ENCODE data around the gene OLFML1. TPM values are rescaled to one million over a fixed set of nuclear protein-coding genes. Genes with fewer than 3 reads are reported as not detected.

OLFML1 gene
- total and polyA plus RNA-seq, 2 of the 8 experiments (the other 6 are each of a cell fraction or from before 2014, with no cell fraction given): 0.24 TPM; not detected in 1

- Histone ChIP-seq H3K4me3 (ENCODE audit: extremely low read depth in 1 of 4, insufficient read depth in 2 of 4, low read depth in 3 of 4, low read length in 4 of 4) (no peak overlapping the region), H3K79me2 (ENCODE audit: control insufficient read depth in 1 of 2, insufficient read depth in 2 of 2, low read length in 2 of 2) (no peaks in the 10 kb centered on the region), H2BK15ac (ENCODE audit: low read length) (no peak overlapping the region), H3K18ac (ENCODE audit: extremely low read depth, low read length) (no peak overlapping the region), H3K14ac (ENCODE audit: insufficient read length) (no peak overlapping the region), H3K9ac (replicated peaks in 1 of 4; ENCODE audit: extremely low read depth in 1 of 4, low read depth in 3 of 4, low read length in 3 of 4) (0 out of 7 replicates have a peak overlapping the region, but pooled peaks of 1 of the 4 experiments have one; percentile 14), H2AFZ (ENCODE audit: low read length) (no peak overlapping the region), H4K5ac (ENCODE audit: insufficient read length, low read depth, low read length) (no peak overlapping the region), H3K27ac (ENCODE audit: low read depth, low read length) (no peak overlapping the region), H3K4me2 (ENCODE audit: insufficient read depth in 1 of 2, low read depth in 2 of 2, low read length in 2 of 2) (no peak overlapping the region), H3K4me1 (replicated peaks in 1 of 4; ENCODE audit: control insufficient read depth in 3 of 4, insufficient read depth in 4 of 4, low read length in 3 of 4) (peaks cover 0 to 9% (median 5%) of the 10 kb centered on the region in 4 experiments; a peak in 5 of 7 replicates), H3K79me1 (ENCODE audit: low read depth, low read length) (no peaks in the 10 kb centered on the region), H2BK12ac (ENCODE audit: low read depth, low read length) (no peak overlapping the region), H4K8ac (ENCODE audit: extremely low read depth, insufficient read depth, low read length) (0 out of 2 replicates have a peak overlapping the region, but pooled peaks have one; percentile 21), H4K91ac (replicated peaks; ENCODE audit: insufficient read length, low read length) (no peak overlapping the region), H3K27me3 (replicated peaks in 1 of 4; ENCODE audit: control insufficient read depth in 3 of 4, extremely low read depth in 1 of 4, insufficient read depth in 3 of 4, low read length in 3 of 4) (peaks cover 0 to 17% (median 9%) of the 10 kb centered on the region in 4 experiments; a peak in 4 of 7 replicates), H2AK5ac (ENCODE audit: low read depth, low read length) (no peak overlapping the region), H3K23ac (ENCODE audit: insufficient read length) (no peak overlapping the region), H2BK5ac (ENCODE audit: low read depth, low read length) (no peak overlapping the region), H3K9me3 (ENCODE audit: insufficient read depth in 2 of 2, low read depth in 1 of 2, low read length in 1 of 2) (no peaks in the 10 kb centered on the region), H2BK20ac (ENCODE audit: low read length) (no peak overlapping the region), H4K20me1 (replicated peaks in 1 of 2; ENCODE audit: control insufficient read depth in 1 of 2, insufficient read depth in 2 of 2, low read length in 2 of 2) (no peaks in the 10 kb centered on the region), H3K56ac (replicated peaks; ENCODE audit: insufficient read length, low read depth, low read length) (no peak overlapping the region), H3K4ac (replicated peaks; ENCODE audit: insufficient read length, low read depth, low read length) (no peak overlapping the region), H2BK120ac (replicated peaks; ENCODE audit: low read depth, low read length) (no peak overlapping the region), H3K36me3 (ENCODE audit: control insufficient read depth in 2 of 4, insufficient read depth in 4 of 4, low read length in 3 of 4) (no peaks in the 10 kb centered on the region), H3K23me2 (ENCODE audit: low read depth, low read length) (peaks cover 9% of the 10 kb centered on the region)
- TF ChIP-seq HDAC6 (IDR thresholded peaks at IDR 0.05; ENCODE audit: low read depth, low read length) (no peak), CBX8 (IDR thresholded peaks at IDR 0.05; ENCODE audit: borderline replicate concordance, low read depth, low read length) (no peak), CHD1 (IDR thresholded peaks at IDR 0.05; ENCODE audit: low read depth, low read length) (no peak), ATF2 (IDR thresholded peaks at IDR 0.05; ENCODE audit: low read length) (no peak), TCF12 (IDR thresholded peaks at IDR 0.05; ENCODE audit: low read depth, low read length) (no peak), MAX (IDR thresholded peaks at IDR 0.05) (no peak), CBX5 (IDR thresholded peaks at IDR 0.05; ENCODE audit: low read depth, low read length) (no peak), USF2 (IDR thresholded peaks at IDR 0.05; ENCODE audit: low read length) (no peak), RXRA (IDR thresholded peaks at IDR 0.05; ENCODE audit: insufficient read depth, low read depth, low read length) (no peak), FOSL1 (IDR thresholded peaks at IDR 0.05; ENCODE audit: insufficient read depth, low read depth, low read length) (no peak)
- POLR2A ChIA-PET (ENCODE audit: partially characterized antibody): interaction anchor here (1.2 kb wide), 1 partner anchor 12 kb away, joined by 3 read pairs; no protein-coding TSS in a partner anchor
- 87% methylated on average over 5 of the region's 5 CpGs; no CpG with 5 or more reads in 1 of the 2 experiments for WGBS, 2 experiments (ENCODE audit: extremely low coverage in 1 of 2, insufficient coverage in 1 of 2, insufficient read length in 1 of 2, insufficient replicate concordance in 2 of 2, low coverage in 1 of 2, low lambda C conversion rate in 2 of 2, missing lambda C conversion rate in 1 of 2)
- CTCF ChIA-PET (ENCODE audit: partially characterized antibody): interaction anchor here (0.8 to 4.4 kb wide), 5 partner anchors 12 to 154 kb away, joined by 3 to 28 read pairs (median 5); no protein-coding TSS in a partner anchor
- DNase-seq (ENCODE audit: low read depth in 1 of 2, low spot score in 2 of 2): no peak
- FAIRE-seq: no peak
Measured at GRCh38 chr11:7511401-7511800, 26.1 kb downstream of the OLFML1 start.
